OCI-LY3 (cell line): Measurements from ENCODE around the gene ACIN1.

Source experiments
- EZH2phosphoT487 ChIP-seq: fragments of 200-600 bp; shearing (Covaris generic); IDR thresholded peaks from 2 replicates; pipeline ENCODE4 v1.6.1; 2018; ENCODE audit warnings: antibody characterized with exemption, mixed run types, low read depth
- TF ChIP-seq, protein P1 (sequence below): fragments of 200-600, 300-600 bp; sonication (generic); IDR thresholded peaks from 2 replicates; pipeline ENCODE4 v1.5.1; 2014; ENCODE audit warnings: antibody characterized with exemption, low read length, low read depth

DNA sequence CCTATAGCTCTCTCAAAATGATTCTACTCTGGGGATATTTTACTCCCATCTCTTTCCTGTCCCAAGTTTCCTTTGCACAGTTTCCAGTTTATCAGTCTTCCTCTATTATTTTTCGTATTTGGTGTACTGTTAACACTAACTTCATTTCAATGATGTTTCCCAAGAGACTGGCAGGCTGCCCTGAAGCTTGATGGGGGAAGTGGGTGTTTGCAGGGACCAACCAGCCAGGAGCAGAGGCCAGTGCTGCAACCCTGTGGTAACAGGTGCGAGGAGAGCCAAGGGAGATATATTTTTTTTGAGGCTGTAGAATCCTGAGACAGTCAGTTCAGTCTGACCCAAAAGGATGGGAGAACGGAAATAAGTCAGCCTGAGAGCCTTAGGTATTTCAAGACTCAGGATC, 35.9 kb upstream of the ACIN1 start:
- TF ChIP-seq, protein P1, sequence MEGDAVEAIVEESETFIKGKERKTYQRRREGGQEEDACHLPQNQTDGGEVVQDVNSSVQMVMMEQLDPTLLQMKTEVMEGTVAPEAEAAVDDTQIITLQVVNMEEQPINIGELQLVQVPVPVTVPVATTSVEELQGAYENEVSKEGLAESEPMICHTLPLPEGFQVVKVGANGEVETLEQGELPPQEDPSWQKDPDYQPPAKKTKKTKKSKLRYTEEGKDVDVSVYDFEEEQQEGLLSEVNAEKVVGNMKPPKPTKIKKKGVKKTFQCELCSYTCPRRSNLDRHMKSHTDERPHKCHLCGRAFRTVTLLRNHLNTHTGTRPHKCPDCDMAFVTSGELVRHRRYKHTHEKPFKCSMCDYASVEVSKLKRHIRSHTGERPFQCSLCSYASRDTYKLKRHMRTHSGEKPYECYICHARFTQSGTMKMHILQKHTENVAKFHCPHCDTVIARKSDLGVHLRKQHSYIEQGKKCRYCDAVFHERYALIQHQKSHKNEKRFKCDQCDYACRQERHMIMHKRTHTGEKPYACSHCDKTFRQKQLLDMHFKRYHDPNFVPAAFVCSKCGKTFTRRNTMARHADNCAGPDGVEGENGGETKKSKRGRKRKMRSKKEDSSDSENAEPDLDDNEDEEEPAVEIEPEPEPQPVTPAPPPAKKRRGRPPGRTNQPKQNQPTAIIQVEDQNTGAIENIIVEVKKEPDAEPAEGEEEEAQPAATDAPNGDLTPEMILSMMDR = no peak
- no peak for TF ChIP-seq EZH2phosphoT487
